Measurements from ENCODE around the gene TCERG1L. TPM values are rescaled to one million over a fixed set of nuclear protein-coding genes. Genes with fewer than 3 reads are reported as not detected.

The TCERG1L gene
- polyA plus RNA-seq, 1 donor from 2014 or later, result 0.53 TPM

DNA sequence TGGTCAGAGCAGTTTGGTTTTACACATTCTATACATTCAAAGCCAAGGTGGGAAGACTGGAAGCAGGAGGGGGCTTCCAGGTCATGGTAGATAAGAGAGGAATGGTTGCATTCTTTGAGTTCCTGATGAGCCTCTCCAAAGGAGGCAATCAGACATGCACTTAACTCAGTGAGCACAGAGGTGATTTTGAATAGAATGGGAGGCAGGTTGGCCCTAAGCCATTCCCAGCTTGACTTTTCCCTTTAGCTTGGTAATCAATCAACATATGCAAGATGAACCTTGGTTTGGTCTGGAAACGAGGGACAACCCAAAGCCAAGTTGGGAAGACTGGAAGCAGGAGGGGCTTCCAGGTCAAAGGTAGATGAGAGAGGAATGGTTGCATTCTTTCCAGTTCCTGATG is 31.4 kb downstream of the TCERG1L start:
- no peak overlapping the region for H3K9ac ChIP-seq (ENCODE audit: low read length)
- H4K20me1 ChIP-seq (ENCODE audit: insufficient read depth), result no peaks in the 10 kb centered on the region
- H3K36me3 ChIP-seq (ENCODE audit: insufficient read depth, low read length), result no peaks in the 10 kb centered on the region
- H2AFZ ChIP-seq (ENCODE audit: low read depth, low read length), result no peak overlapping the region
- no peaks in the 10 kb centered on the region for H3K9me3 ChIP-seq (ENCODE audit: low read length)
- no peak overlapping the region for H3K4me2 ChIP-seq (ENCODE audit: low read length)
- H3F3A ChIP-seq (ENCODE audit: insufficient read depth, low read length, poor library complexity, severe bottlenecking), result no peaks in the 10 kb centered on the region
- H3K27me3 ChIP-seq (ENCODE audit: insufficient read depth, low read depth, low read length), result no peaks in the 10 kb centered on the region
- H3K4me3 ChIP-seq (ENCODE audit: low read length), result no peak overlapping the region
- TF ChIP-seq, protein P1, sequence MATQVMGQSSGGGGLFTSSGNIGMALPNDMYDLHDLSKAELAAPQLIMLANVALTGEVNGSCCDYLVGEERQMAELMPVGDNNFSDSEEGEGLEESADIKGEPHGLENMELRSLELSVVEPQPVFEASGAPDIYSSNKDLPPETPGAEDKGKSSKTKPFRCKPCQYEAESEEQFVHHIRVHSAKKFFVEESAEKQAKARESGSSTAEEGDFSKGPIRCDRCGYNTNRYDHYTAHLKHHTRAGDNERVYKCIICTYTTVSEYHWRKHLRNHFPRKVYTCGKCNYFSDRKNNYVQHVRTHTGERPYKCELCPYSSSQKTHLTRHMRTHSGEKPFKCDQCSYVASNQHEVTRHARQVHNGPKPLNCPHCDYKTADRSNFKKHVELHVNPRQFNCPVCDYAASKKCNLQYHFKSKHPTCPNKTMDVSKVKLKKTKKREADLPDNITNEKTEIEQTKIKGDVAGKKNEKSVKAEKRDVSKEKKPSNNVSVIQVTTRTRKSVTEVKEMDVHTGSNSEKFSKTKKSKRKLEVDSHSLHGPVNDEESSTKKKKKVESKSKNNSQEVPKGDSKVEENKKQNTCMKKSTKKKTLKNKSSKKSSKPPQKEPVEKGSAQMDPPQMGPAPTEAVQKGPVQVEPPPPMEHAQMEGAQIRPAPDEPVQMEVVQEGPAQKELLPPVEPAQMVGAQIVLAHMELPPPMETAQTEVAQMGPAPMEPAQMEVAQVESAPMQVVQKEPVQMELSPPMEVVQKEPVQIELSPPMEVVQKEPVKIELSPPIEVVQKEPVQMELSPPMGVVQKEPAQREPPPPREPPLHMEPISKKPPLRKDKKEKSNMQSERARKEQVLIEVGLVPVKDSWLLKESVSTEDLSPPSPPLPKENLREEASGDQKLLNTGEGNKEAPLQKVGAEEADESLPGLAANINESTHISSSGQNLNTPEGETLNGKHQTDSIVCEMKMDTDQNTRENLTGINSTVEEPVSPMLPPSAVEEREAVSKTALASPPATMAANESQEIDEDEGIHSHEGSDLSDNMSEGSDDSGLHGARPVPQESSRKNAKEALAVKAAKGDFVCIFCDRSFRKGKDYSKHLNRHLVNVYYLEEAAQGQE (IDR thresholded peaks at IDR 0.05; ENCODE audit: borderline replicate concordance), result no peak
- TF ChIP-seq SMC3 (conservative IDR thresholded peaks at IDR 0.05; ENCODE audit: poor library complexity) (no peak), RAD21 (conservative IDR thresholded peaks at IDR 0.05) (no peak), TAF1 (IDR thresholded peaks at IDR 0.05; ENCODE audit: low read depth) (no peak), MXI1 (conservative IDR thresholded peaks at IDR 0.05; ENCODE audit: poor library complexity, severe bottlenecking) (no peak), EP300 (conservative IDR thresholded peaks at IDR 0.05; ENCODE audit: poor library complexity, severe bottlenecking) (no peak)
- no peaks in the 10 kb centered on the region for H3K79me2 ChIP-seq (replicated peaks; ENCODE audit: insufficient read depth, low read length)
- H3K9me2 ChIP-seq (ENCODE audit: insufficient read depth, low read length), result no peaks in the 10 kb centered on the region
- no peak overlapping the region for H3K27ac ChIP-seq (ENCODE audit: low read length)

DNA sequence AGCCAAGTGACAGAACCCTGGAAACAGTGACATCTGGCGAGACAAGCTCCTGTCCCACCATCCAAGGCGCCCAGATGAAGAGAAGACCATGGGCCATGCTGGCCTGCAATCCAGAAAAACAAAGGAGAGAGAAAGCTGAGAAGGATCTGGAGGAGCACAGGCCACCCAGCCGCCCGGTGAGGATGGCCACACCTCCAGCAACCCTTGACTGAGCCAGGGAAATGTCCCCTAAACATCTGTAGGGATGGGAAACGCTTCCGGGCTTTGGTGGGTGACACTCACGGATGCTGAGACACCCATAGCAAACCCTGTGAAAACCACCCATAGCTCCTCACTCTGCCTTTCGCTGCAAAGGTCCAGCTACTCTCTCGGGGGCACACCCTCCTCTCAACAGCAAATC is 32.0 kb downstream of the TCERG1L start:
- no peaks in the 10 kb centered on the region for H3K79me2 ChIP-seq (replicated peaks; ENCODE audit: insufficient read depth, low read length)
- H2AFZ ChIP-seq (ENCODE audit: low read depth, low read length), result no peak overlapping the region
- H3K9me3 ChIP-seq (ENCODE audit: low read length), result no peaks in the 10 kb centered on the region
- H3K4me3 ChIP-seq (ENCODE audit: low read length), result no peak overlapping the region
- no peaks in the 10 kb centered on the region for H4K20me1 ChIP-seq (ENCODE audit: insufficient read depth)
- no peak overlapping the region for H3K27ac ChIP-seq (ENCODE audit: low read length)
- TF ChIP-seq RAD21 (conservative IDR thresholded peaks at IDR 0.05), result no peak
- no peak for TF ChIP-seq MXI1 (conservative IDR thresholded peaks at IDR 0.05; ENCODE audit: poor library complexity, severe bottlenecking)
- TF ChIP-seq EP300 (conservative IDR thresholded peaks at IDR 0.05; ENCODE audit: poor library complexity, severe bottlenecking), result no peak
- TF ChIP-seq POLR2AphosphoS5 (IDR thresholded peaks at IDR 0.05), result no peak
- no peak for TF ChIP-seq EZH2 (IDR thresholded peaks at IDR 0.05; ENCODE audit: borderline replicate concordance, insufficient read depth, low read length, poor library complexity, severe bottlenecking)
- TF ChIP-seq, protein P1 (IDR thresholded peaks at IDR 0.05; ENCODE audit: borderline replicate concordance), result no peak
- no peak for TF ChIP-seq TAF1 (IDR thresholded peaks at IDR 0.05; ENCODE audit: low read depth)
- TF ChIP-seq, protein P2, sequence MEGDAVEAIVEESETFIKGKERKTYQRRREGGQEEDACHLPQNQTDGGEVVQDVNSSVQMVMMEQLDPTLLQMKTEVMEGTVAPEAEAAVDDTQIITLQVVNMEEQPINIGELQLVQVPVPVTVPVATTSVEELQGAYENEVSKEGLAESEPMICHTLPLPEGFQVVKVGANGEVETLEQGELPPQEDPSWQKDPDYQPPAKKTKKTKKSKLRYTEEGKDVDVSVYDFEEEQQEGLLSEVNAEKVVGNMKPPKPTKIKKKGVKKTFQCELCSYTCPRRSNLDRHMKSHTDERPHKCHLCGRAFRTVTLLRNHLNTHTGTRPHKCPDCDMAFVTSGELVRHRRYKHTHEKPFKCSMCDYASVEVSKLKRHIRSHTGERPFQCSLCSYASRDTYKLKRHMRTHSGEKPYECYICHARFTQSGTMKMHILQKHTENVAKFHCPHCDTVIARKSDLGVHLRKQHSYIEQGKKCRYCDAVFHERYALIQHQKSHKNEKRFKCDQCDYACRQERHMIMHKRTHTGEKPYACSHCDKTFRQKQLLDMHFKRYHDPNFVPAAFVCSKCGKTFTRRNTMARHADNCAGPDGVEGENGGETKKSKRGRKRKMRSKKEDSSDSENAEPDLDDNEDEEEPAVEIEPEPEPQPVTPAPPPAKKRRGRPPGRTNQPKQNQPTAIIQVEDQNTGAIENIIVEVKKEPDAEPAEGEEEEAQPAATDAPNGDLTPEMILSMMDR (IDR thresholded peaks at IDR 0.05; ENCODE audit: poor library complexity, severe bottlenecking), result no peak
- no peak for TF ChIP-seq SMC3 (conservative IDR thresholded peaks at IDR 0.05; ENCODE audit: poor library complexity)
- H3K9me2 ChIP-seq (ENCODE audit: insufficient read depth, low read length), result no peaks in the 10 kb centered on the region
- H3K4me2 ChIP-seq (ENCODE audit: low read length), result no peak overlapping the region
- no peaks in the 10 kb centered on the region for H3K36me3 ChIP-seq (ENCODE audit: insufficient read depth, low read length)
- no peak overlapping the region for H3K9ac ChIP-seq (ENCODE audit: low read length)
- no peaks in the 10 kb centered on the region for H3F3A ChIP-seq (ENCODE audit: insufficient read depth, low read length, poor library complexity, severe bottlenecking)
- no peaks in the 10 kb centered on the region for H3K27me3 ChIP-seq (ENCODE audit: insufficient read depth, low read depth, low read length)
